Measurements from ENCODE around the gene PNLIPRP1.

The PNLIPRP1 gene

DNA sequence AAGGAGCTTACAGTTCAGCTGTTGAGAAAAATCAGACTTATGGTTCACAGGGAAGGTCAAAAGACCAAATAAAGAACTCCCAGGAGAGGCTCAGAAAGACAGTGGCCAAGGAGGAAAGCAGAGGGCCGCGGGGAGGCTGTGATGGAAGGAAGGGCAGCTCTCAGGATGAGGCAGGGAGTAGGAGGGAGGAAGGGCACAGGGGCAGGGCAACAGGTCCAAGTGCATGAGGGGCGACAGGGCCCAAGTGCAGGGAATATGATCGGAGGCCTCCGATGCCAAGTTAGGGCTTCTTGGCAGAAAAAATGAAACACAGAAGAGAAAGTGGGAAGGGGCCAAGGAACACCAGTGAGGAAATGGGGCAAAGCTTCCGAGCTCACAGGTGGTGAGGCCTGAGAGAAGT lies 16.6 kb downstream of the PNLIPRP1 start:
- H3K4me1 Mint-ChIP-seq = no peaks in the 10 kb centered on the region
- DNase-seq (ENCODE audit: low spot score in 2 of 2) = no peak
- ATAC-seq (replicated peaks; ENCODE audit: extremely low read depth, poor library complexity, severe bottlenecking) = no peak
- peaks cover 18% of the 10 kb centered on the region for H3K27me3 Mint-ChIP-seq
- H3K27ac Mint-ChIP-seq (ENCODE audit: low read depth) = no peak overlapping the region
- no peaks in the 10 kb centered on the region for H3K9me3 Mint-ChIP-seq
- no peak overlapping the region for H3K4me3 Mint-ChIP-seq
- H3K36me3 Mint-ChIP-seq (ENCODE audit: insufficient read depth) = no peaks in the 10 kb centered on the region

GRCh38 chr10:116608686-116609594 lies 18.2 kb downstream of the PNLIPRP1 start:
- no peak for ATAC-seq (replicated peaks; ENCODE audit: extremely low read depth, poor library complexity, severe bottlenecking)
- no peak for DNase-seq (ENCODE audit: low spot score in 2 of 2)
- Mint-ChIP-seq H3K4me1 (no peaks in the 10 kb centered on the region), H3K27me3 (peaks cover 18% of the 10 kb centered on the region), H3K4me3 (no peak overlapping the region), H3K27ac (ENCODE audit: low read depth) (no peak overlapping the region), H3K9me3 (no peaks in the 10 kb centered on the region), H3K36me3 (ENCODE audit: insufficient read depth) (no peaks in the 10 kb centered on the region)

DNA sequence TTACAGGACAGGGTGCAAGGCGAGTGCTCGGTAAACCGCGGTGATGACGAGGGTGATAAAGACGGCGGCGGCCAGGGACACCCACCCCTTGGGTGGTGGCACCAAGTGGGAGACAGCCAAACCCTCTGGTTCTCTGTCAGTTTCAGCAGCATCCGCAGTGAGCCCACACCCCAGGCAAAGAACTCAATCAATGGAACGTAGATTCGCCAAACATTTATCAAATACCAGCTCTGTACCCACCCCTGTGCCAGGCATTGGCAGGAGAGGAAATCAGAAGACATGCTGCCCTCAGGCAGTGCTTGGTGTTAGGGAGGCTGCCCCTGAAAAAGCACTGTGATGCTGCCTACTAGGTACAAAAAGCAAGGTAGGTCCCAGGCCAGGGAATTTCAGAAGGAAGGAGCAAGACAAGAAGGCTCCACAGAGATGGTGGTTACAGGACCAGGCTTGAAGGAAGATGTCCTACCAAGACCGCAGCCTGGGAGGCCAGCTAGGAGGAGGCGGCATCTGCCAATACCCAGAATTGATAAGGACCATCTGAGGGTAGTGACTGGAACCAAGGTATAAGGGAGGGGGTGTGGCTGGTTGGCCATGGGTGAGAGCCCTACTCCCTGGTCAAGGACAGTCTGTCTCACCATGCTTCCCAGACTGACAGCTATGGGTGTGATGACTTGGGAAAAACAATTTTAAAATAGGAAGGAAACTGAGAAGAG lies 19.8 kb downstream of the PNLIPRP1 start:
- peaks cover 13% of the 10 kb centered on the region for H3K27me3 Mint-ChIP-seq
- H3K9me3 Mint-ChIP-seq = peaks cover 5% of the 10 kb centered on the region
- H3K27ac Mint-ChIP-seq (ENCODE audit: low read depth) = no peak overlapping the region
- no peak for ATAC-seq (replicated peaks; ENCODE audit: extremely low read depth, poor library complexity, severe bottlenecking)
- no peak for DNase-seq (ENCODE audit: low spot score in 2 of 2)
- H3K4me3 Mint-ChIP-seq = no peak overlapping the region
- H3K36me3 Mint-ChIP-seq (ENCODE audit: insufficient read depth) = no peaks in the 10 kb centered on the region
- no peaks in the 10 kb centered on the region for H3K4me1 Mint-ChIP-seq

- ATAC-seq (replicated peaks; ENCODE audit: extremely low read depth, poor library complexity, severe bottlenecking) (no peak), DNase-seq (ENCODE audit: low spot score in 2 of 2) (no peak)
- Mint-ChIP-seq H3K36me3 (ENCODE audit: insufficient read depth) (no peaks in the 10 kb centered on the region), H3K27ac (ENCODE audit: low read depth) (no peak overlapping the region), H3K27me3 (peaks cover 8% of the 10 kb centered on the region), H3K9me3 (peaks cover 9% of the 10 kb centered on the region), H3K4me3 (no peak overlapping the region), H3K4me1 (no peaks in the 10 kb centered on the region)
Observed at GRCh38 chr10:116611153-116611545, 20.4 kb downstream of the PNLIPRP1 start.

DNA sequence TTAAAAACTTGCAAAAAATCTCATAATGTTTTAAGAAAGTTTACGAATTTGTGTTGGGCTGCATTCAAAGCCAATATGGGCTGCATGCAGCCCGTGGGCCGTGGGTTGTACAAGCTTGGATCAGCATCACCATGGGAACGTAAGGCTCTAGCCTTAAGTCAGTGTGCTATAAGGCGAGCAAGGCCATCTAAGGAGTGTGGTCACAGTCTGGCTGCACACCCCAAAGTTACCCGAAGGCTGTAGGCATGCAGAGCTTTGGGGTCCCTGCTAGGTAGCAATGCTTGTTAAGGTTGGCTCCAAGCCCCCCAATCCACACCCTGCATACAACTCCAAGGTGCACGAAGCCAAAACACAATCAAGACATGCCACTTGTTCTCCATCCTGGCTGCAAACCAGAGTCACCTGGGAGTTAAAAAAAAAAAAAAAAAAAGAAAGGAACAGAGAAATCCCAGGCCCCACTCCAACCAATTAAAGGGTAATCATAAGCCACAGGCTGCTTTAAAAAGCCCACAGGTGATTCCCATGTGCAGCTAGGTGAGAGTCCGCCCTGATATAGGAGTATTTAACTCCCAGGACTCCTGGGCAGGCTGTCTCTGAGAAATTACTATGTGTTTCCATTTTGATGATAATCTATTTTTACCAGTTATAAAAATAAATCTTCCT lies 21.5 kb downstream of the PNLIPRP1 start:
- peaks cover 8% of the 10 kb centered on the region for H3K27me3 Mint-ChIP-seq
- H3K9me3 Mint-ChIP-seq = peaks cover 10% of the 10 kb centered on the region
- ATAC-seq (replicated peaks; ENCODE audit: extremely low read depth, poor library complexity, severe bottlenecking) (no peak), DNase-seq (ENCODE audit: low spot score in 2 of 2) (no peak)
- no peak overlapping the region for H3K4me3 Mint-ChIP-seq
- no peaks in the 10 kb centered on the region for H3K4me1 Mint-ChIP-seq
- no peak overlapping the region for H3K27ac Mint-ChIP-seq (ENCODE audit: low read depth)
- no peaks in the 10 kb centered on the region for H3K36me3 Mint-ChIP-seq (ENCODE audit: insufficient read depth)

DNA sequence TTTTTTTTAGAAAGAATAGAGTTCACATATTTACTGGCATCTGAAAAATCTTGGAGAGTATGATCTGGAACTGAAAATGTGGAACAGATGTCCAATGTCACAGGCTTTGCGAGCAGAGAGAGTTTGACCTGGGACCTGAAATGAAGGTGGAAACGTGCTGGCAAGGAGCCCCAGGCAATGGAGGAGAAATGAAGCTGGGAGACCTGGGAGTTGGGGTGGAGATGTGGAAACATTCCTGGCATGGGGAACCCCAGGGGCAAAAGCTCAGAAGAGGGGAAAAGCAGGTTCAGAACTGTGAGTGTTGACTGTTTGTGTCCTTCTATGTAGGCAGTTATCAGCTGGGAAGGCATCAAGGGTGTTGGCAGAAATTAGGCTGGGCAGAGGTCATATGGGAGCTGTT lies 22.7 kb downstream of the PNLIPRP1 start:
- peaks cover 10% of the 10 kb centered on the region for H3K9me3 Mint-ChIP-seq
- H3K36me3 Mint-ChIP-seq (ENCODE audit: insufficient read depth) = no peaks in the 10 kb centered on the region
- no peak for DNase-seq (ENCODE audit: low spot score in 2 of 2)
- no peak overlapping the region for H3K27ac Mint-ChIP-seq (ENCODE audit: low read depth)
- no peaks in the 10 kb centered on the region for H3K4me1 Mint-ChIP-seq
- no peak overlapping the region for H3K4me3 Mint-ChIP-seq
- no peak for ATAC-seq (replicated peaks; ENCODE audit: extremely low read depth, poor library complexity, severe bottlenecking)
- H3K27me3 Mint-ChIP-seq = peaks cover 8% of the 10 kb centered on the region

DNA sequence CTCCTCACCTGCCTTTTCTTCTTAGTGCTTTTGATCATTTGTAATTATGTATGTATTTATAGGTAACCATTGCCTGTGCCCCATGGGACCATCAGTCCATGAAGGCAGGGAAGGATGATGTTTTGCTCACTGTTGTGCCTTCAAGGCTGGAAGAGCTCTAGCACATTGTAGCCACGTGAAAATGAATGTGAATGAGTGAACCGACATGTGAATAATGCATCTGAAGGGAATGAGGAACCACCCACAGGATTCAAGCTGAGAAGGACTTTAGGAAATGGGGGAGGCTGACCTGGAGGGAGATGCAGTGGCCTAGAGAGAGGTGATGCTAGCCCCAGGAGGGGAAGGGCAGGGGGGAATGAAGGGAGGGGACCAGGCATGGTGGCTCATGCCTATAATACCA lies 24.0 kb downstream of the PNLIPRP1 start:
- DNase-seq (ENCODE audit: low spot score in 2 of 2) (no peak), ATAC-seq (replicated peaks; ENCODE audit: extremely low read depth, poor library complexity, severe bottlenecking) (no peak)
- Mint-ChIP-seq H3K27me3 (no peaks in the 10 kb centered on the region), H3K4me1 (no peaks in the 10 kb centered on the region), H3K9me3 (peaks cover 10% of the 10 kb centered on the region), H3K4me3 (no peak overlapping the region), H3K27ac (ENCODE audit: low read depth) (no peak overlapping the region), H3K36me3 (ENCODE audit: insufficient read depth) (no peaks in the 10 kb centered on the region)

DNA sequence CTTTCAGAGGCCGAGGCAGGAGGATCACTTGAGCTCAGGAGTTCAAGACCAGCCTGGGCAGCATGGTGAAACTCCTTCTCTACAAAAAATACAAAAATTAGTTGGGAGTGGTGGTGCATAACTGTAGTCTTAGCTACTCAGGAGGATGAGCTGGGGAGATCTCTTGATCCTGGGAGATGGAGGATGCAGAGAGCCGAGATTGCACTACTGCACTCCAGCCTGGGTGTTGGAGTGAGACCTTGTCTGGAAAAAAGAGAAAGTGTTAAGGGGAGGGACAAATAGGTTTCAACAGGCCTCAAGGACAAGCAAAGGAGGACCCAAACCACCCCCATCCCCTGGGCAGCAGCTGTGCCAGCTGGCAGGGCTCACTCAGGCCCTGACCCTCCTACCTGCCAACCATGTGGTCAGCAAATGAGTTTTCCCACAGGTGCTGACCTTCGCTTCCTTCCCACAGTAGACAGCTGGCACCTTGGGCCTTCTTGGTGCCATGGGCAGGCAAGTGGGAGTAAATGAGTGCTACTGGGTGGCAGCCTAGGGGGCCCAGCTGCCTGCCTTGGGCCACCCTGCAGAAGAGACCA lies 24.5 kb downstream of the PNLIPRP1 start:
- Mint-ChIP-seq H3K36me3 (ENCODE audit: insufficient read depth) (no peaks in the 10 kb centered on the region), H3K4me3 (no peak overlapping the region), H3K9me3 (peaks cover 10% of the 10 kb centered on the region), H3K4me1 (no peaks in the 10 kb centered on the region), H3K27ac (ENCODE audit: low read depth) (no peak overlapping the region), H3K27me3 (no peaks in the 10 kb centered on the region)
- no peak for ATAC-seq (replicated peaks; ENCODE audit: extremely low read depth, poor library complexity, severe bottlenecking)
- no peak for DNase-seq (ENCODE audit: low spot score in 2 of 2)

GRCh38 chr10:116620423-116621400 lies 30.0 kb downstream of the PNLIPRP1 start, which contains the start of gene PNLIPRP2:
Gene PNLIPRP2, plus strand, starts transcription at chr10:116620953.
- peaks cover 15% of the 10 kb centered on the region for H3K27me3 Mint-ChIP-seq
- no peak within 1 kb of the TSS for H3K4me3 Mint-ChIP-seq
- ATAC-seq (replicated peaks; ENCODE audit: extremely low read depth, poor library complexity, severe bottlenecking) = no peak
- H3K36me3 Mint-ChIP-seq (ENCODE audit: insufficient read depth) = no peaks in the 10 kb centered on the region
- no peaks in the 10 kb centered on the region for H3K4me1 Mint-ChIP-seq
- no peak within 1 kb of the TSS for H3K27ac Mint-ChIP-seq (ENCODE audit: low read depth)
- H3K9me3 Mint-ChIP-seq = peaks cover 15% of the 10 kb centered on the region
- no peak for DNase-seq (ENCODE audit: low spot score in 2 of 2)

DNA sequence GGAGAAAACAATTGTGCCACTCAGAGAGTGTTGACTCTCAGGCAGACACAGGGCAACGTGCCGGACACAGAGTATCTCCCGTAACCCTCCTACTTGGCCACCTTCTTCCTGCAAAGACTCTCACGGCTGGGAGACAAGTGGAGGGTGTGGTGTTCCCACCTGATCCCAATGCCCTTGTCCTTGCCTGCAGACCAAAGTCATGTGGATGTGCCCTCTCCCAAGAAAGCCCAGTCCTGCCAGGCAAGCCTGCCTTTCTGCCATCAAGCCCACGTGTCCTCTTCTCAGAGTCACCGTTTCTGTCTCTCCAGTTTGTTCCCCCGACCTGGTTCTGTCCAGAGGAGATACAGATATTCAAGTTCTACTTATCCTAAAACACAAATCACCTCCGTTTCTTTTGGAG lies 30.7 kb downstream of the PNLIPRP1 start:
- H3K4me1 Mint-ChIP-seq = no peaks in the 10 kb centered on the region
- no peak for ATAC-seq (replicated peaks; ENCODE audit: extremely low read depth, poor library complexity, severe bottlenecking)
- peaks cover 10% of the 10 kb centered on the region for H3K9me3 Mint-ChIP-seq
- H3K36me3 Mint-ChIP-seq (ENCODE audit: insufficient read depth) = no peaks in the 10 kb centered on the region
- DNase-seq (ENCODE audit: low spot score in 2 of 2) = no peak
- H3K4me3 Mint-ChIP-seq = no peak overlapping the region
- H3K27me3 Mint-ChIP-seq = peaks cover 22% of the 10 kb centered on the region
- no peak overlapping the region for H3K27ac Mint-ChIP-seq (ENCODE audit: low read depth)

GRCh38 chr10:116621934-116622655 lies 31.3 kb downstream of the PNLIPRP1 start:
- H3K4me3 Mint-ChIP-seq = no peak overlapping the region
- peaks cover 10% of the 10 kb centered on the region for H3K9me3 Mint-ChIP-seq

More at GRCh38 chr10:116621934-116622655, 31.3 kb downstream of the PNLIPRP1 start:
- Mint-ChIP-seq H3K36me3 (ENCODE audit: insufficient read depth) (no peaks in the 10 kb centered on the region), H3K27ac (ENCODE audit: low read depth) (no peak overlapping the region), H3K4me1 (no peaks in the 10 kb centered on the region), H3K27me3 (peaks cover 25% of the 10 kb centered on the region)
- ATAC-seq (replicated peaks; ENCODE audit: extremely low read depth, poor library complexity, severe bottlenecking) = no peak
- DNase-seq (ENCODE audit: low spot score in 2 of 2) = no peak
